SK-N-SH (cell line): ENCODE measurements around the gene CLCN3. TPM values are rescaled to one million over a fixed set of nuclear protein-coding genes. Genes with fewer than 3 reads are reported as not detected.

Source experiments
- CTCF ChIA-PET: fragments of 300-600, 350-600 bp; formaldehyde crosslinking; extraction: SDS; loops from one replicate; lab custom pipeline; 2021; lab: Yijun Ruan, JAX
- POLR2A ChIA-PET: fragments of 350-600 bp; sonication (Branson Sonifier 250); formaldehyde crosslinking; extraction: SDS; loops from one replicate; lab custom pipeline; 2020; ENCODE audit warnings: antibody characterized with exemption, inconsistent platforms; lab: Yijun Ruan, JAX
- DNase-seq: peaks from one replicate; pipeline ENCODE4 v3.0.0; 2012
- H2AFZ ChIP-seq: fragments of 200-600 bp; sonication (generic); 2 replicates; pipeline ENCODE4 v1.8.1; 2016; ENCODE audit warnings: antibody characterized with exemption, mild to moderate bottlenecking, low read depth
- H3F3A ChIP-seq: fragments of 200-600 bp; sonication (generic); replicated peaks from 2 replicates; pipeline ENCODE3; 2016; ENCODE audit warnings: antibody characterized with exemption, mild to moderate bottlenecking; ENCODE audit not compliant: insufficient read depth
- H3K27ac ChIP-seq, 2 experiments: fragments of 200-500 bp in 1 of 2; fragments of 200-600 bp in 1 of 2; sonication (Bioruptor generic) in 1 of 2; sonication (generic), shearing (Covaris generic) in 1 of 2; 2 replicates each; pipeline versions ENCODE4 v1.5.1 to v1.6.1; 2014 to 2016; ENCODE audit warnings: low read depth in 2 of 2, inconsistent platforms in 1 of 2, low read length in 1 of 2, mild to moderate bottlenecking in 1 of 2, mixed read lengths in 1 of 2
- H3K27me3 ChIP-seq: fragments of 200-600 bp; sonication (generic), shearing (Covaris generic); 2 replicates; pipeline ENCODE4 v1.6.1; 2016; ENCODE audit warnings: mixed run types; ENCODE audit not compliant: insufficient read depth
- H3K36me3 ChIP-seq, 2 experiments: fragments of 200-500 bp in 1 of 2; fragments of 200-600 bp in 1 of 2; sonication (Bioruptor generic) in 1 of 2; sonication (generic) in 1 of 2; replicated peaks in 1 of 2; 2 replicates each; pipeline versions ENCODE3 to v1.5.1; 2014 to 2016; ENCODE audit warnings: low read length in 1 of 2, mild to moderate bottlenecking in 1 of 2; ENCODE audit not compliant: insufficient read depth in 2 of 2, control insufficient read depth in 1 of 2
- H3K4me1 ChIP-seq, 2 experiments: fragments of 200-500 bp in 1 of 2; fragments of 200-600 bp in 1 of 2; sonication (Bioruptor generic) in 1 of 2; sonication (generic), shearing (Covaris generic) in 1 of 2; 2 replicates each; pipeline versions ENCODE4 v1.5.1 to v1.6.1; 2014 to 2016; ENCODE audit warnings: low read depth in 1 of 2, low read length in 1 of 2, mixed run types in 1 of 2; ENCODE audit not compliant: insufficient read depth in 2 of 2, control insufficient read depth in 1 of 2
- H3K4me2 ChIP-seq: fragments of 200-600 bp; sonication (generic), shearing (Covaris generic); 2 replicates; pipeline ENCODE4 v1.6.1; 2017; ENCODE audit warnings: mixed run types
- H3K4me3 ChIP-seq, 2 experiments: fragments of 200-500 bp in 1 of 2; fragments of 200-600 bp in 1 of 2; sonication (Bioruptor generic) in 1 of 2; sonication (generic), shearing (Covaris generic) in 1 of 2; 2 replicates each; pipeline versions ENCODE4 v1.5.1 to v1.8.1; 2014 to 2016; ENCODE audit warnings: low read depth in 2 of 2, inconsistent platforms in 1 of 2, low read length in 1 of 2, mild to moderate bottlenecking in 1 of 2, mixed read lengths in 1 of 2, moderate library complexity in 1 of 2
- H3K79me2 ChIP-seq: fragments of 200-600 bp; sonication (generic); 2 replicates; pipeline ENCODE4 v1.8.1; 2017; ENCODE audit warnings: mild to moderate bottlenecking; ENCODE audit not compliant: insufficient read depth
- H3K9ac ChIP-seq: fragments of 200-600 bp; sonication (generic); 2 replicates; pipeline ENCODE4 v1.6.1; 2017; ENCODE audit warnings: mixed run types
- H3K9me2 ChIP-seq: fragments of 200-600 bp; sonication (generic); 2 replicates; pipeline ENCODE4 v1.6.1; 2017; ENCODE audit warnings: mixed run types
- H3K9me3 ChIP-seq: fragments of 200-600 bp; sonication (generic); 2 replicates; pipeline ENCODE4 v1.6.1; 2017; ENCODE audit warnings: mixed run types, mild to moderate bottlenecking, moderate library complexity
- H4K20me1 ChIP-seq: fragments of 200-600 bp; sonication (generic); 2 replicates; pipeline ENCODE4 v1.6.1; 2017; ENCODE audit warnings: mild to moderate bottlenecking, mixed run types; ENCODE audit not compliant: insufficient read depth
- CHD2 ChIP-seq: fragments of 150-350 bp; IDR thresholded peaks from 2 replicates; pipeline ENCODE4 v1.6.1; 2018; ENCODE audit warnings: low read length; ENCODE audit not compliant: partially characterized antibody
- CTCF ChIP-seq: fragments of 200-600 bp; sonication (generic); IDR thresholded peaks from 2 replicates; pipeline ENCODE4 v1.6.1; 2017; ENCODE audit warnings: antibody characterized with exemption, mild to moderate bottlenecking, moderate library complexity
- EP300 ChIP-seq, 2 experiments: IDR thresholded peaks; 2 replicates each; pipeline versions ENCODE4 v1.4.0 to v1.6.1; 2012; ENCODE audit warnings: borderline replicate concordance in 1 of 2, low read depth in 1 of 2, low read length in 1 of 2
- EZH2phosphoT487 ChIP-seq: fragments of 200-600 bp; sonication (generic); IDR thresholded peaks from 2 replicates; pipeline ENCODE4 v1.6.1; 2017; ENCODE audit warnings: low read depth, mixed run types, mild to moderate bottlenecking, antibody characterized with exemption, moderate library complexity, borderline replicate concordance
- FOSL2 ChIP-seq: IDR thresholded peaks from 2 replicates; pipeline ENCODE4 v1.4.0; 2012; ENCODE audit warnings: low read depth, mild to moderate bottlenecking, moderate library complexity, borderline replicate concordance
- FOXJ3 ChIP-seq: sonication (generic); formaldehyde crosslinking; IDR thresholded peaks from 2 replicates; pipeline ENCODE4 v1.5.1; 2020; ENCODE audit warnings: mild to moderate bottlenecking, missing genetic modification reagents
- GABPA ChIP-seq: IDR thresholded peaks from 2 replicates; pipeline ENCODE4 v1.4.0; 2012; ENCODE audit warnings: low read depth, mild to moderate bottlenecking
- IRF3 ChIP-seq: fragments of 150-350 bp; IDR thresholded peaks from 2 replicates; pipeline ENCODE4 v1.6.1; 2016; ENCODE audit warnings: mild to moderate bottlenecking, low read depth, low read length
- JUND ChIP-seq: IDR thresholded peaks from 2 replicates; pipeline ENCODE4 v1.4.0; 2012
- MEF2A ChIP-seq: IDR thresholded peaks from 2 replicates; pipeline ENCODE4 v1.4.0; 2012; ENCODE audit warnings: low read depth, borderline replicate concordance
- MXI1 ChIP-seq: IDR thresholded peaks from 2 replicates; pipeline ENCODE4 v1.6.1; 2012; ENCODE audit warnings: mild to moderate bottlenecking, low read depth, low read length, improper control_type of control experiment
- NFIC ChIP-seq: IDR thresholded peaks from 2 replicates; pipeline ENCODE4 v1.4.0; 2012; ENCODE audit warnings: borderline replicate concordance
- NRF1 ChIP-seq: IDR thresholded peaks from 2 replicates; pipeline ENCODE4 v1.6.1; 2012; ENCODE audit warnings: low read depth, mild to moderate bottlenecking, low read length
- POLR2AphosphoS5 ChIP-seq: IDR thresholded peaks from 2 replicates; pipeline ENCODE4 v1.6.1; 2012; ENCODE audit warnings: low read depth, low read length
- RCOR1 ChIP-seq: fragments of 150-350 bp; IDR thresholded peaks from 2 replicates; pipeline ENCODE4 v1.6.1; 2017; ENCODE audit warnings: antibody characterized with exemption, low read length
- RFX5 ChIP-seq: IDR thresholded peaks from 2 replicates; pipeline ENCODE4 v1.6.1; 2012; ENCODE audit warnings: mild to moderate bottlenecking, improper control_type of control experiment, low read length
- RXRA ChIP-seq: IDR thresholded peaks from 2 replicates; pipeline ENCODE4 v1.4.0; 2012; ENCODE audit warnings: low read depth, mild to moderate bottlenecking, borderline replicate concordance
- SIN3A ChIP-seq: IDR thresholded peaks from 2 replicates; pipeline ENCODE4 v1.6.1; 2012; ENCODE audit warnings: low read depth, mild to moderate bottlenecking, low read length, moderate library complexity, borderline replicate concordance
- SMC3 ChIP-seq: IDR thresholded peaks from 2 replicates; pipeline ENCODE4 v1.6.1; 2012; ENCODE audit warnings: low read depth, low read length, improper control_type of control experiment
- TAF1 ChIP-seq: IDR thresholded peaks from 2 replicates; pipeline ENCODE4 v1.6.1; 2012; ENCODE audit warnings: low read depth, mild to moderate bottlenecking, low read length, moderate library complexity, borderline replicate concordance
- TEAD4 ChIP-seq: IDR thresholded peaks from 2 replicates; pipeline ENCODE4 v1.4.0; 2012; ENCODE audit warnings: mild to moderate bottlenecking, borderline replicate concordance; ENCODE audit not compliant: insufficient read depth
- YY1 ChIP-seq: IDR thresholded peaks from 2 replicates; pipeline ENCODE4 v1.4.0; 2012; ENCODE audit warnings: low read depth, mild to moderate bottlenecking
- WGBS: methylation state at CpG from one replicate; pipeline ENCODE4 v1.1.6; 2017; ENCODE audit warnings: low lambda C conversion rate; 5-methylcytosine and 5-hydroxymethylcytosine counted together
- polyA plus RNA-seq, 3 experiments: library from polyadenylated mRNA; depleted of rRNA; stranded (reverse); fragments of >200 nt; gene quantifications; 2 replicates each; pipeline ENCODE4 v1.2.3, GENCODE V29; 2012

CLCN3 gene
- polyA plus RNA-seq, 1 of the 3 experiments (the other 2 are of a cell fraction), result 11.8 TPM

- TF ChIP-seq POLR2AphosphoS5, result no peak
- no peak for TF ChIP-seq RXRA
- no peak for TF ChIP-seq EP300 (IDR thresholded peaks at IDR 0.05; ENCODE audit: borderline replicate concordance in 1 of 2, low read depth in 1 of 2, low read length in 1 of 2)
- no peak for TF ChIP-seq TAF1
- TF ChIP-seq SMC3, result no peak
- no peak for TF ChIP-seq CTCF
- no peak for TF ChIP-seq RCOR1
- no peak for TF ChIP-seq FOXJ3 (CRISPR knock-in tag)
- no peak for TF ChIP-seq FOSL2
- no peak for TF ChIP-seq EZH2phosphoT487
- no peak for TF ChIP-seq IRF3
- TF ChIP-seq TEAD4, result no peak
- no peak for TF ChIP-seq MXI1
- peaks cover 13 to 19% of the 10 kb centered on the region in 2 experiments for H3K36me3 ChIP-seq
- 97% methylated on average over 2 of the region's 2 CpGs for WGBS
- POLR2A ChIA-PET, result no interaction called here
- H3K27me3 ChIP-seq, result no peaks in the 10 kb centered on the region
- no peaks in the 10 kb centered on the region for H3K9me3 ChIP-seq
- CTCF ChIA-PET, result interaction anchor here (2.1 kb wide), 1 partner anchor 10 kb away, joined by 7 read pairs; no protein-coding TSS in a partner anchor
- H2AFZ ChIP-seq, result no peak overlapping the region
- H3K79me2 ChIP-seq, result peaks cover 18% of the 10 kb centered on the region
- no peak for DNase-seq
- H3K9me2 ChIP-seq, result no peaks in the 10 kb centered on the region
- peaks cover 0 to 19% of the 10 kb centered on the region in 2 experiments; a peak in 3 of 4 replicates for H3K4me1 ChIP-seq
- no peak overlapping the region for H3K4me3 ChIP-seq
- H3K27ac ChIP-seq, result no peak overlapping the region
- H4K20me1 ChIP-seq, result no peaks in the 10 kb centered on the region
- no peak overlapping the region for H3K9ac ChIP-seq
- no peak overlapping the region for H3K4me2 ChIP-seq
- peaks cover 22% of the 10 kb centered on the region for H3F3A ChIP-seq
These were observed 17.1 kb upstream of the CLCN3 start for GRCh38 chr4:169603312-169603711.

- H3K27ac ChIP-seq, result peak overlapping the region; percentile 82 to 96
- no peaks in the 10 kb centered on the region for H4K20me1 ChIP-seq
- peaks cover 0 to 19% of the 10 kb centered on the region in 2 experiments; a peak in 3 of 4 replicates for H3K4me1 ChIP-seq
- peaks cover 22% of the 10 kb centered on the region for H3F3A ChIP-seq
- H3K9me2 ChIP-seq, result no peaks in the 10 kb centered on the region
- CTCF ChIA-PET, result interaction anchor here (1.6 to 2.1 kb wide), 2 partner anchors 9 to 15 kb away, joined by 7 read pairs; no protein-coding TSS in a partner anchor
- peak overlapping the region; percentile 9; the same call in 1 of the 2 replicates for H3K4me2 ChIP-seq
- H3K27me3 ChIP-seq, result no peaks in the 10 kb centered on the region
- WGBS, result 10% methylated on average over 1 of the region's 1 CpG
- peaks cover 11 to 24% of the 10 kb centered on the region in 2 experiments for H3K36me3 ChIP-seq
- peak; percentile 65 for DNase-seq
- H3K79me2 ChIP-seq, result peaks cover 25% of the 10 kb centered on the region
- H3K9me3 ChIP-seq, result no peaks in the 10 kb centered on the region
- no peak overlapping the region for H3K4me3 ChIP-seq
- peak overlapping the region; percentile 1; the same call in 1 of the 2 replicates for H3K9ac ChIP-seq
- POLR2A ChIA-PET, result no interaction called here
- H2AFZ ChIP-seq, result no peak overlapping the region; the same call in 1 of the 2 replicates
- no peak for TF ChIP-seq SMC3
- TF ChIP-seq JUND, result peak; percentile 72
- no peak for TF ChIP-seq SIN3A
- TF ChIP-seq TEAD4, result no peak
- TF ChIP-seq CHD2, result peak; percentile 58
- TF ChIP-seq IRF3, result no peak
- TF ChIP-seq YY1, result no peak
- TF ChIP-seq RFX5, result no peak
- no peak for TF ChIP-seq MEF2A
- no peak for TF ChIP-seq GABPA
- TF ChIP-seq NRF1, result no peak
- TF ChIP-seq NFIC, result no peak; the same call in 1 of the 2 replicates
These were observed 16.1 kb upstream of the CLCN3 start for GRCh38 chr4:169604131-169604900.
